ENCODE results near the gene NEK8. TPM values are rescaled to one million over a fixed set of nuclear protein-coding genes. Genes with fewer than 3 reads are reported as not detected.
"Not testable (repeated sequence)": the region's sequence is repeated elsewhere in the genome, so short reads cannot be mapped to it uniquely, and the experiment has no call there.

Gene NEK8
- total RNA-seq, 1 donor from 2014 or later = 3.2 TPM

DNA sequence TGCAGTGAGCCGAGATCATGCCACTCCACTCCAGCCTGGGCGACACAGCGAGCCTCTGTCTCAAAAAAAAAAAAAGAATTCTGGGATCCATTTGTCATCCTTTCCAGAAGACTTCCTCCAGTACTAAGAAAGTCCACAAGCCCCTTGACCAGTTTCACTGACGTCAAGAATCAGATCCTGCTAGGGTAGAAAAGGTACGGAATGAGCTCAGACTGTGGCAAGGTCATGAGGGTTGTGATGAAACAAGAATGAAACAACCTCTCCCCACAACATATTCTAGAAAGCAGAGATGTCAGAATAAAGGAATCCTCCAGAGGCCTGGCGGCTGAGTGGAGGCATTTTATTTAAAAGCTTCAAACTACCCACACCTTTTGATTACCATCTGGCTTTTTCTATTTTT lies 45.1 kb downstream of the NEK8 start:
- no peaks in the 10 kb centered on the region for H3K27me3 ChIP-seq
- no peak overlapping the region for H3K4me3 ChIP-seq
- no peak overlapping the region for H3K27ac ChIP-seq
- intact Hi-C loops (cut with DNase I) = no loop called here
- H3K4me1 ChIP-seq = no peaks in the 10 kb centered on the region
- peaks cover 0 to 7% of the 10 kb centered on the region in 2 donors for H3K36me3 ChIP-seq
- no peaks in the 10 kb centered on the region for H3K9me3 ChIP-seq
- DNase-seq (ENCODE audit: low spot score in 2 of 2) = no peak
- no peak for TF ChIP-seq CTCF (IDR thresholded peaks at IDR 0.05)

- no peaks in the 10 kb centered on the region for H3K27me3 ChIP-seq
- intact Hi-C loops (cut with DNase I) = no loop called here
Measured at GRCh38 chr17:28774206-28774605, 45.6 kb downstream of the NEK8 start.

DNA sequence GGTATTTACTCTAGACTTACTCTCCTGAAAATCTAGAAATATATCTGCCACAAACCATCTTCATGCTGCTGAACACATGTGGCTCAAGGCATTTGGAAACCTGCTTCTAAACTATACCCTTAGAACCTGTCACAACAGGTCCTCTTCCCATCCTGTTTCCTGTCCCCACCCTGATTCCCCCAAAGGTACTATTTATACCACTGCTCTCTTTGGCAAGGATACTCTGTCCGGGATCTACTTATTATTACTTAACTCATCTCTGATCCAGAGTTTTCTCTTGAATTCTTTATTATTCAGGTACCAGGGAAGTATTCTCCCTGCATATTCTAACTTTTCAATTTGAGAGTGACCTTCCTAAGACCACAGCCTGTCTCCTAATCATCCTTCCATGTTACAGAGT lies 48.6 kb downstream of the NEK8 start:
- no peak overlapping the region for H3K4me3 ChIP-seq
- no peaks in the 10 kb centered on the region for H3K9me3 ChIP-seq
- no peaks in the 10 kb centered on the region for H3K4me1 ChIP-seq
- DNase-seq (ENCODE audit: low spot score in 2 of 2) = no peak
- peaks cover 0 to 11% of the 10 kb centered on the region in 2 donors for H3K36me3 ChIP-seq
- intact Hi-C loops (cut with DNase I) = no loop called here
- H3K27ac ChIP-seq = no peak overlapping the region
- TF ChIP-seq CTCF (IDR thresholded peaks at IDR 0.05) = no peak
- H3K27me3 ChIP-seq = no peaks in the 10 kb centered on the region

More at GRCh38 chr17:28774206-28774605, 45.6 kb downstream of the NEK8 start:
- Histone ChIP-seq H3K4me1 (no peaks in the 10 kb centered on the region), H3K27ac (no peak overlapping the region), H3K9me3 (no peaks in the 10 kb centered on the region), H3K36me3 (peaks cover 0 to 7% of the 10 kb centered on the region in 2 donors), H3K4me3 (no peak overlapping the region)
- no peak for TF ChIP-seq CTCF (IDR thresholded peaks at IDR 0.05)
- no peak for DNase-seq (ENCODE audit: low spot score in 2 of 2)

DNA sequence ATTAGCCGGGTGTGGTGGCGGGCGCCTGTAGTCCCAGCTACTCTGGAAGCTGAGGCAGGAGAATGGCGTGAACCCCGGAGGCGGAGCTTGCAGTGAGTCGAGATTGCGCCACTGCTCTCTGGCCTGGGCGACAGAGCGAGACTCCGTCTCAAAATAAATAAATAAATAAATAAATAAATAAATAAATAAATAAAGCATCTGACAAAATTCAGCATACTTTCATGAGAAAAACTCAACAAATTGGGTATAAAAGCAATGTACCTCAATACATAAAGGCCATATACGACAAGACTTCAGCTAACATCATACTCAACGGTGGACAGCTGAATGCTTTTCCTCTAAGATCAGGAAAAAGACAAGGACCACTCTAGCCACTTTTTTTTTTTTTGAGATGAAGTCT lies 51.0 kb downstream of the NEK8 start:
- H3K4me3 ChIP-seq; intact Hi-C loops (cut with DNase I); H3K27ac ChIP-seq; H3K36me3 ChIP-seq; H3K27me3 ChIP-seq; H3K9me3 ChIP-seq; DNase-seq (ENCODE audit: low spot score in 2 of 2); H3K4me1 ChIP-seq: not testable (repeated sequence)

DNA sequence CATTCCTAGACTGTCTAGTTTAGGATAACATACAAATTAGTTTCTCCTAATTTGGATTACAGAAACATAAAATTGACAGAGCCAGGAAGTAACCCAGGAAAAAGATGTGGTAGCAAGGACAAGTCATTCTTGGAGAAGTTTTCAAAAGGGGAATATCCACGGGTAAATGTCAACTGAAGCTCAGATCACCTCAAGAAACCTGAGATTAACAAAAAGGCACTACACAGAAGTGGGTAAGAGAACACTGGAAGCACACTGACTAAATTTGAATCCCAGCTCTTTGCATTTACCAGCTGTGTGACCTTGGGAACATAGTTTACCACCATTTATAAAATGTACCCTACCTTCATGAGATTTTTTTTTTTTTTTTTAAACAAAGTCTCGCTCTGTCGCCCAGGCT lies 54.6 kb downstream of the NEK8 start:
- Histone ChIP-seq H3K4me1 (no peaks in the 10 kb centered on the region), H3K4me3 (no peak overlapping the region), H3K27me3 (no peaks in the 10 kb centered on the region), H3K36me3 (peaks cover 0 to 4% of the 10 kb centered on the region in 2 donors), H3K9me3 (no peaks in the 10 kb centered on the region), H3K27ac (no peak overlapping the region)
- no peak for DNase-seq (ENCODE audit: low spot score in 2 of 2)
- intact Hi-C loops (cut with DNase I) = no loop called here
- TF ChIP-seq CTCF (IDR thresholded peaks at IDR 0.05) = no peak

- no peaks in the 10 kb centered on the region for H3K27me3 ChIP-seq
- no peaks in the 10 kb centered on the region for H3K9me3 ChIP-seq
- no peaks in the 10 kb centered on the region for H3K4me1 ChIP-seq
- intact Hi-C loops (cut with DNase I) = no loop called here
- no peak overlapping the region for H3K4me3 ChIP-seq
- H3K27ac ChIP-seq = no peak overlapping the region
- TF ChIP-seq CTCF (IDR thresholded peaks at IDR 0.05) = no peak
- no peak for DNase-seq (ENCODE audit: low spot score in 2 of 2)
- peaks cover 0 to 5% of the 10 kb centered on the region in 2 donors for H3K36me3 ChIP-seq
Measured at GRCh38 chr17:28788100-28788499, 59.5 kb downstream of the NEK8 start.

Other genes starting within 250 kb of the NEK8 start
- gene FOXN1, start 222.4 kb upstream of the NEK8 start, total RNA-seq = not detected
- 33.8 TPM for gene UNC119, start 176.2 kb upstream of the NEK8 start, total RNA-seq
- 44.6 TPM for gene PIGS, start 157.3 kb upstream of the NEK8 start, total RNA-seq
- 24.8 TPM for gene ALDOC, start 151.9 kb upstream of the NEK8 start, total RNA-seq
- gene SPAG5, start 129.8 kb upstream of the NEK8 start, total RNA-seq = 1.6 TPM
- gene RSKR, start 114.6 kb upstream of the NEK8 start, total RNA-seq = 0.32 TPM
- 104 TPM for gene BLTP2, start 83.6 kb upstream of the NEK8 start, total RNA-seq
- 51.9 TPM for gene SDF2, start 66.9 kb upstream of the NEK8 start, total RNA-seq
- 43.7 TPM for gene SUPT6H, start 66.6 kb upstream of the NEK8 start, total RNA-seq
- 1.6 TPM for gene PROCA1, start 16.9 kb upstream of the NEK8 start, total RNA-seq
- gene RAB34, start 10.9 kb upstream of the NEK8 start, total RNA-seq = 172 TPM
- gene RPL23A, start 8.8 kb upstream of the NEK8 start, total RNA-seq = 491 TPM
- gene TLCD1, start 2.6 kb upstream of the NEK8 start, total RNA-seq = not detected
- gene TRAF4, start 15.2 kb downstream of the NEK8 start, total RNA-seq = 53.2 TPM
- gene FAM222B, start 114.0 kb downstream of the NEK8 start, total RNA-seq = 30.7 TPM
- 5.7 TPM for gene ERAL1, start 126.2 kb downstream of the NEK8 start, total RNA-seq
- 72.4 TPM for gene FLOT2, start 168.9 kb downstream of the NEK8 start, total RNA-seq
- gene DHRS13, start 174.3 kb downstream of the NEK8 start, total RNA-seq = 16.5 TPM
- 35.0 TPM for gene PHF12, start 222.7 kb downstream of the NEK8 start, total RNA-seq

All from ascending aorta (tissue), 2 donors.